HG03064 (cell line): ENCODE data around the gene MOBP.
"Not testable (repeated sequence)": the region's sequence is repeated elsewhere in the genome, so short reads cannot be mapped to it uniquely, and the experiment has no call there.

Experiments used
- ATAC-seq: cut with Tn5 transposase; IDR thresholded peaks from one replicate; pipeline ENCODE4 v1.9.1; 2021; ENCODE audit warnings: low read depth; ENCODE audit not compliant: unreplicated experiment

Gene MOBP

GRCh38 chr3:39467394-39468107, at the start of gene MOBP:
Gene MOBP (plus strand): TSS chr3:39467680. CDS start chr3:39502070, 34,390 bp downstream.
- no peak for ATAC-seq

- not testable (repeated sequence) for ATAC-seq
These were observed 48.8 kb upstream of the MOBP start for GRCh38 chr3:39418556-39419225.

- no peak for ATAC-seq
These were observed 47.7 kb upstream of the MOBP start for GRCh38 chr3:39419742-39420315.

- no peak for ATAC-seq
These were observed 46.9 kb upstream of the MOBP start for GRCh38 chr3:39420543-39420942.

GRCh38 chr3:39423436-39423970, 44.0 kb upstream of the MOBP start:
- ATAC-seq = no peak

- ATAC-seq = no peak
These were observed 41.2 kb upstream of the MOBP start for GRCh38 chr3:39426312-39426711.

- no peak for ATAC-seq
These were observed 40.0 kb upstream of the MOBP start for GRCh38 chr3:39427506-39427905.

- ATAC-seq = no peak
These were observed 38.7 kb upstream of the MOBP start for GRCh38 chr3:39428745-39429201.

GRCh38 chr3:39429466-39429865, 38.0 kb upstream of the MOBP start:
- ATAC-seq = no peak

- ATAC-seq = no peak
These were observed 35.1 kb upstream of the MOBP start for GRCh38 chr3:39432342-39432741.

- ATAC-seq = no peak
These were observed 33.8 kb upstream of the MOBP start for GRCh38 chr3:39433642-39434041.

GRCh38 chr3:39434574-39434973, 32.9 kb upstream of the MOBP start:
- ATAC-seq = no peak

- no peak for ATAC-seq
These were observed 32.3 kb upstream of the MOBP start for GRCh38 chr3:39435006-39435748.

- no peak for ATAC-seq
These were observed 28.6 kb upstream of the MOBP start for GRCh38 chr3:39438880-39439279.

GRCh38 chr3:39440316-39440715, 27.2 kb upstream of the MOBP start:
- no peak for ATAC-seq

GRCh38 chr3:39443530-39443929, 23.9 kb upstream of the MOBP start:
- no peak for ATAC-seq

- no peak for ATAC-seq
These were observed 21.6 kb upstream of the MOBP start for GRCh38 chr3:39445927-39446326.

- ATAC-seq = no peak
These were observed 21.0 kb upstream of the MOBP start for GRCh38 chr3:39446444-39446843.

- ATAC-seq = peak; percentile 88
These were observed 19.6 kb upstream of the MOBP start for GRCh38 chr3:39447637-39448483.
